IMR-90 (cell line): ENCODE results near the gene BCAR1. TPM values are rescaled to one million over a fixed set of nuclear protein-coding genes. Genes with fewer than 3 reads are reported as not detected.
A peak's percentile ranks its signal among the peaks of the same experiment; 100 is the strongest.

Experiments
- ATAC-seq: fragments of 200-7000 bp; cut with Tn5 transposase; 2 replicates; pipeline ENCODE4 v1.9.1; 2020; ENCODE audit warnings: low read depth, mild to moderate bottlenecking, moderate library complexity
- BruUV-seq: library from RNA; stranded (reverse); fragments of 400-500 nt; replicated peaks from 2 replicates; lab custom pipeline; 2021; lab: Mats Ljungman, UMichigan
- CTCF ChIA-PET: fragments of 300-600 bp; formaldehyde crosslinking; extraction: SDS; loops from one replicate; lab custom pipeline; 2021; ENCODE audit warnings: antibody characterized with exemption; lab: Yijun Ruan, JAX
- POLR2A ChIA-PET: fragments of 300-600 bp; sonication (Branson Sonifier 250); formaldehyde crosslinking; loops from one replicate; lab custom pipeline; 2022; ENCODE audit warnings: antibody characterized with exemption; ENCODE audit not compliant: unreplicated experiment; lab: Charles Lee
- DNase-seq: peaks from one replicate; pipeline ENCODE4 v3.0.0; 2013
- H2AFZ ChIP-seq: replicated peaks from 2 replicates; pipeline ENCODE3; 2013; ENCODE audit warnings: low read length, mild to moderate bottlenecking; ENCODE audit not compliant: poor library complexity
- H2AK5ac ChIP-seq: 2 replicates; pipeline ENCODE4 v1.6.1; 2013; ENCODE audit warnings: low read depth, low read length, inconsistent platforms
- H2AK9ac ChIP-seq: replicated peaks from 2 replicates; pipeline ENCODE3; 2013; ENCODE audit warnings: mild to moderate bottlenecking, low read depth, low read length, moderate library complexity; ENCODE audit not compliant: poor library complexity
- H2BK120ac ChIP-seq: 2 replicates; pipeline ENCODE4 v1.6.1; 2013; ENCODE audit warnings: low read depth, low read length, inconsistent platforms
- H2BK15ac ChIP-seq: 3 replicates; pipeline ENCODE4 v1.6.1; 2013; ENCODE audit warnings: low read depth, low read length, inconsistent platforms
- H2BK20ac ChIP-seq: 2 replicates; pipeline ENCODE4 v1.6.1; 2013; ENCODE audit warnings: low read depth, mild to moderate bottlenecking, inconsistent platforms, low read length, moderate library complexity
- H2BK5ac ChIP-seq: 2 replicates; pipeline ENCODE4 v1.6.1; 2013; ENCODE audit warnings: mild to moderate bottlenecking, low read depth, low read length, inconsistent platforms; ENCODE audit not compliant: poor library complexity, severe bottlenecking
- H3K14ac ChIP-seq: replicated peaks from 2 replicates; pipeline ENCODE4 v1.6.1; 2013; ENCODE audit warnings: low read depth, low read length, inconsistent platforms
- H3K18ac ChIP-seq: 2 replicates; pipeline ENCODE4 v1.6.1; 2013; ENCODE audit warnings: low read depth, low read length, control low read depth
- H3K23ac ChIP-seq: 2 replicates; pipeline ENCODE4 v1.6.1; 2013; ENCODE audit warnings: low read depth, low read length, inconsistent platforms
- H3K27ac ChIP-seq: 2 replicates; pipeline ENCODE4 v1.5.1; 2013; ENCODE audit warnings: mild to moderate bottlenecking, control low read depth, low read length; ENCODE audit not compliant: insufficient read depth
- H3K27me3 ChIP-seq: 2 replicates; pipeline ENCODE4 v1.6.1; 2013; ENCODE audit warnings: low read length; ENCODE audit not compliant: control insufficient read depth, insufficient read depth
- H3K36me3 ChIP-seq: 2 replicates; pipeline ENCODE4 v1.6.1; 2013; ENCODE audit warnings: low read length, mixed read lengths; ENCODE audit not compliant: control insufficient read depth, insufficient read depth
- H3K4ac ChIP-seq: 2 replicates; pipeline ENCODE4 v1.6.1; 2013; ENCODE audit warnings: low read depth, low read length, inconsistent platforms
- H3K4me1 ChIP-seq: 2 replicates; pipeline ENCODE4 v1.6.1; 2013; ENCODE audit warnings: low read length, mixed read lengths; ENCODE audit not compliant: control insufficient read depth, insufficient read depth
- H3K4me2 ChIP-seq: 2 replicates; pipeline ENCODE4 v1.6.1; 2013; ENCODE audit warnings: low read depth, mild to moderate bottlenecking, control low read depth, low read length, moderate library complexity
- H3K4me3 ChIP-seq: 2 replicates; pipeline ENCODE4 v1.5.1; 2013; ENCODE audit warnings: low read depth, mild to moderate bottlenecking, control low read depth, low read length, moderate library complexity; ENCODE audit not compliant: insufficient read depth
- H3K56ac ChIP-seq: 2 replicates; pipeline ENCODE4 v1.6.1; 2013; ENCODE audit warnings: low read length, inconsistent platforms; ENCODE audit not compliant: insufficient read depth; ENCODE audit errors: extremely low read depth
- H3K79me1 ChIP-seq, 2 experiments: 2 replicates each; pipeline ENCODE4 v1.6.1; 2013; ENCODE audit warnings: low read length in 2 of 2, inconsistent platforms in 1 of 2, low read depth in 1 of 2
- H3K9ac ChIP-seq: 2 replicates; pipeline ENCODE4 v1.6.1; 2013; ENCODE audit warnings: low read depth, low read length, control low read depth
- H3K9me1 ChIP-seq: 2 replicates; pipeline ENCODE4 v1.6.1; 2013; ENCODE audit warnings: low read length, inconsistent platforms; ENCODE audit not compliant: insufficient read depth
- H3K9me3 ChIP-seq: 2 replicates; pipeline ENCODE4 v1.6.1; 2013; ENCODE audit warnings: low read length; ENCODE audit not compliant: control insufficient read depth, insufficient read depth
- H4K20me1 ChIP-seq: 2 replicates; pipeline ENCODE4 v1.6.1; 2013; ENCODE audit warnings: low read length, inconsistent platforms; ENCODE audit not compliant: insufficient read depth
- H4K5ac ChIP-seq: 2 replicates; pipeline ENCODE4 v1.6.1; 2013; ENCODE audit warnings: mild to moderate bottlenecking, low read depth, low read length, control low read depth
- H4K8ac ChIP-seq, 2 experiments: 2 replicates each; pipeline ENCODE4 v1.6.1; 2013; ENCODE audit warnings: low read depth in 2 of 2, low read length in 2 of 2, control low read depth in 1 of 2, inconsistent platforms in 1 of 2
- H4K91ac ChIP-seq: 2 replicates; pipeline ENCODE4 v1.6.1; 2013; ENCODE audit warnings: low read depth, low read length, inconsistent platforms; ENCODE audit not compliant: insufficient read depth
- MAZ ChIP-seq: IDR thresholded peaks from 2 replicates; pipeline ENCODE4 v1.6.1; 2012; ENCODE audit warnings: low read depth, mild to moderate bottlenecking, low read length, improper control_type of control experiment, moderate library complexity, borderline replicate concordance
- WGBS, 2 experiments: methylation state at CpG; one replicate each; pipeline versions ENCODE4 v1.1.5 to v1.1.7; 2013; ENCODE audit warnings: missing lambda C conversion rate in 2 of 2; ENCODE audit not compliant: insufficient read length in 1 of 2; ENCODE audit errors: extremely low coverage in 2 of 2; 5-methylcytosine and 5-hydroxymethylcytosine counted together
- dilution Hi-C: fragments of 300-500 bp; cut with HindIII; formaldehyde crosslinking; loops from one replicate; pipeline ENCODE4 v1.14.3; 2018; ENCODE audit warnings: low sequenced_read_pairs; ENCODE audit not compliant: unreplicated experiment
- in situ Hi-C: fragments of 300-500 bp; cut with MboI; formaldehyde crosslinking; loops from 3 replicates; pipeline ENCODE4 v1.14.3; 2019; ENCODE audit warnings: low sequenced_read_pairs, inconsistent platforms, mixed read lengths
- intact Hi-C: fragments of 100-400 bp; cut with micrococcal nuclease; formaldehyde crosslinking; loops from 2 replicates; pipeline ENCODE4 v1.10.0; 2022
- polyA plus RNA-seq, 3 experiments: library from polyadenylated mRNA; depleted of rRNA; stranded (reverse); fragments of >200 nt; gene quantifications; 2 replicates each; pipeline ENCODE4 v1.2.3, GENCODE V29; 2012; ENCODE audit warnings: low replicate concordance in 1 of 3
- total RNA-seq: library from RNA; depleted of rRNA; stranded (reverse); fragments of >200 nt; gene quantifications from 2 replicates; pipeline ENCODE4 v1.2.3, GENCODE V29; 2012
- TF ChIP-seq, protein P1 (sequence below): conservative IDR thresholded peaks from 2 replicates; pipeline ENCODE4 v1.5.1; 2012; ENCODE audit warnings: mild to moderate bottlenecking, low read depth, low read length, improper control_type of control experiment

Gene BCAR1
- total and polyA plus RNA-seq, 2 of the 4 experiments (the other 2 are of a cell fraction): 18.1 to 99.4 TPM

DNA sequence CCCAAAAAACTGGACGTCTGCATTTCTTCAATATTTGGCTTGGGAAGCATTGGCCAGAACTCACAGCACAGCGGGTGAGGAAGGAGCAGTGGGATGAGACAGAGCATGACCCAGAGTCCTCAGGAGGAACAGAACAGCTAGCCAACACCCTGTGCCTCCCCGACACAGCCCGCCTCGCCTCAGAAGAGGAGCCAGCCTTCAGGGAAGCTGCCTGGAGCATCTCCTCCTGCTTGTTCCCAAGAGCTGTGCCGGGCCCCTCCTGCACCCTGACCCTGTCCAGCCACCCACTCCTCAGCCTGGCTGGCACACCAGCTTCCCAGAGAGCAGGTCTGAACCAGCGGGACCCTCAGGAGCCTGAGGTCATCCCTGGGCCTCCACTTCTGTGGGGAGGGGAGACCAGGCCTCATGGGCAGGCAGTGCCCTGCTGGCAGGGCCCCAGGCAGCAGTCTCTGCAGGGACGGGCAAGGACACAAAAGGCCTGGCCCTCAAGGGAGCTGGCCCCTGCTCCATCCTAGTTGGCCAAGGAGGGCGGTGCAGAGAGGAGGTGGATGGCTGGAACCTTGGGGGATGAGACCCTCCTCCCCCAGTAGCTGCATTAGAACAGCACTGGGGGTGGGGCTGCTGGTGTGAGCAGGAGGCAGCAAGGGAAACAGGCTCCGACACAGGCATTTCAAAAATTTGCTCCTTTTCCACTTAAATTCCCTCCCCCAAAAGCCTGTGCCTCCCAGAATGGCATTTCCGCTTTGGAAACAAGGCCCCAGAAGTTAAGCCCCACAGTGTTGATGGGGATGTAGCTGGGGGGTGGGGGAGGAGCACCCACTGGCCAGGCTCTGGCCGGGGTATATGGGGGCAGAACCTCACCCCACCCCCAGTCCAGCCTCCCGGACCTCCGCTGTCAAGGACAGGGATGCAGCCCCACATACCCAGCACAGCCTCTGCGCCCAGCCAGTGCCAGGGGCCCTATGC, 1.8 kb upstream of the BCAR1 start:
- intact Hi-C loops: loop anchor here (5.0 kb wide), 1 partner anchor 129 kb away; no protein-coding TSS in a partner anchor
- H3K27ac ChIP-seq: peak overlapping the region; percentile 98
- 48% methylated on average over 4 of the region's 15 CpGs; no CpG with 5 or more reads in 1 of the 2 experiments for WGBS, 2 experiments

More for the DNA sequence above, 1.8 kb upstream of the BCAR1 start:
- H3K79me1 ChIP-seq: peaks cover 0 to 59% of the 10 kb centered on the region in 2 experiments; a peak in 3 of 4 replicates
- ChIA-PET POLR2A (interaction anchor here (0.6 kb wide), 1 partner anchor 129 kb away, joined by 3 read pairs; no protein-coding TSS in a partner anchor), CTCF (no interaction called here)
- peak overlapping the region; percentile 86 for H4K5ac ChIP-seq
- peaks cover 73% of the 10 kb centered on the region for H3K4me1 ChIP-seq
- H2BK15ac ChIP-seq: peak overlapping the region; percentile 77; the same call in 2 of the 3 replicates
- H3K27me3 ChIP-seq: no peaks in the 10 kb centered on the region
- in situ Hi-C loops: no loop called here
- peak overlapping the region; percentile 76 for H2AFZ ChIP-seq
- H2AK5ac ChIP-seq: peak overlapping the region; percentile 99
- peak overlapping the region; percentile 92 to 94 for H4K8ac ChIP-seq
- peak overlapping the region; percentile 94 for H3K18ac ChIP-seq
- no peak overlapping the region for H3K4me3 ChIP-seq
- dilution Hi-C loops: no loop called here
- H2BK5ac ChIP-seq: peak overlapping the region; percentile 99
- peak; percentile 40; the same call in 1 of the 2 replicates for TF ChIP-seq MAZ
- TF ChIP-seq, protein P1, sequence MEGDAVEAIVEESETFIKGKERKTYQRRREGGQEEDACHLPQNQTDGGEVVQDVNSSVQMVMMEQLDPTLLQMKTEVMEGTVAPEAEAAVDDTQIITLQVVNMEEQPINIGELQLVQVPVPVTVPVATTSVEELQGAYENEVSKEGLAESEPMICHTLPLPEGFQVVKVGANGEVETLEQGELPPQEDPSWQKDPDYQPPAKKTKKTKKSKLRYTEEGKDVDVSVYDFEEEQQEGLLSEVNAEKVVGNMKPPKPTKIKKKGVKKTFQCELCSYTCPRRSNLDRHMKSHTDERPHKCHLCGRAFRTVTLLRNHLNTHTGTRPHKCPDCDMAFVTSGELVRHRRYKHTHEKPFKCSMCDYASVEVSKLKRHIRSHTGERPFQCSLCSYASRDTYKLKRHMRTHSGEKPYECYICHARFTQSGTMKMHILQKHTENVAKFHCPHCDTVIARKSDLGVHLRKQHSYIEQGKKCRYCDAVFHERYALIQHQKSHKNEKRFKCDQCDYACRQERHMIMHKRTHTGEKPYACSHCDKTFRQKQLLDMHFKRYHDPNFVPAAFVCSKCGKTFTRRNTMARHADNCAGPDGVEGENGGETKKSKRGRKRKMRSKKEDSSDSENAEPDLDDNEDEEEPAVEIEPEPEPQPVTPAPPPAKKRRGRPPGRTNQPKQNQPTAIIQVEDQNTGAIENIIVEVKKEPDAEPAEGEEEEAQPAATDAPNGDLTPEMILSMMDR: no peak
- H3K4me2 ChIP-seq: peak overlapping the region; percentile 71
- H3K9me1 ChIP-seq: peaks cover 36% of the 10 kb centered on the region
- H3K14ac ChIP-seq: peak overlapping the region; percentile 94
- H3K4ac ChIP-seq: peak overlapping the region; percentile 98
- ATAC-seq (peak; percentile 31), DNase-seq (peak; percentile 74)
- peak overlapping the region; percentile 99 for H2AK9ac ChIP-seq
- H2BK20ac ChIP-seq: peak overlapping the region; percentile 85
- H4K20me1 ChIP-seq: peaks cover 81% of the 10 kb centered on the region
- BruUV-seq: no TSS peak
- peak overlapping the region; percentile 99 for H3K23ac ChIP-seq
- H4K91ac ChIP-seq: peak overlapping the region; percentile 99
- H3K56ac ChIP-seq: peak overlapping the region; percentile 64
- H2BK120ac ChIP-seq: peak overlapping the region; percentile 96
- no peaks in the 10 kb centered on the region for H3K36me3 ChIP-seq
- peak overlapping the region; percentile 80 for H3K9ac ChIP-seq
- H3K9me3 ChIP-seq: no peaks in the 10 kb centered on the region
